ENCODE data around the gene DPH6.
"Not testable (repeated sequence)": the region's sequence is repeated elsewhere in the genome, so short reads cannot be mapped to it uniquely, and the experiment has no call there.

The DPH6 gene, protein sequence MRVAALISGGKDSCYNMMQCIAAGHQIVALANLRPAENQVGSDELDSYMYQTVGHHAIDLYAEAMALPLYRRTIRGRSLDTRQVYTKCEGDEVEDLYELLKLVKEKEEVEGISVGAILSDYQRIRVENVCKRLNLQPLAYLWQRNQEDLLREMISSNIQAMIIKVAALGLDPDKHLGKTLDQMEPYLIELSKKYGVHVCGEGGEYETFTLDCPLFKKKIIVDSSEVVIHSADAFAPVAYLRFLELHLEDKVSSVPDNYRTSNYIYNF

GRCh38 chr15:35545824-35546510 is at the start of gene DPH6:
DPH6 (minus strand) TSS chr15:35546165; CDS start chr15:35546141, 24 bp downstream.
- ATAC-seq: peak; percentile 95
- TF ChIP-seq TSHZ2 (CRISPR knock-in tag; IDR thresholded peaks at IDR 0.05) (0 out of 2 replicates have a peak, but pooled peaks have one; percentile 32), ZNF70 (CRISPR knock-in tag; IDR thresholded peaks at IDR 0.05) (peak; percentile 7; the same call in 1 of the 2 replicates), CSDC2 (CRISPR knock-in tag; IDR thresholded peaks at IDR 0.05) (0 out of 2 replicates have a peak, but pooled peaks have one; percentile 11), TCF4 (CRISPR knock-in tag; IDR thresholded peaks at IDR 0.05; ENCODE audit: borderline replicate concordance) (no peak), ZFP3 (CRISPR knock-in tag; IDR thresholded peaks at IDR 0.05) (peak; percentile 30; the same call in 1 of the 2 replicates), BACH2 (CRISPR knock-in tag; IDR thresholded peaks at IDR 0.05; ENCODE audit: borderline replicate concordance) (no peak)

- ATAC-seq: no peak
- no peak for TF ChIP-seq ZFP3 (CRISPR knock-in tag; IDR thresholded peaks at IDR 0.05)
- TF ChIP-seq PPARA (CRISPR knock-in tag; IDR thresholded peaks at IDR 0.05; ENCODE audit: borderline replicate concordance): no peak
- no peak for TF ChIP-seq SNAI2 (CRISPR knock-in tag; IDR thresholded peaks at IDR 0.05)
- no peak for TF ChIP-seq ZNF8 (CRISPR knock-in tag; IDR thresholded peaks at IDR 0.05)
- no peak for TF ChIP-seq ZFP30 (CRISPR knock-in tag; IDR thresholded peaks at IDR 0.05)
- TF ChIP-seq BACH2 (CRISPR knock-in tag; IDR thresholded peaks at IDR 0.05; ENCODE audit: borderline replicate concordance): no peak
- TF ChIP-seq ZNF70 (CRISPR knock-in tag; IDR thresholded peaks at IDR 0.05): no peak
- no peak for TF ChIP-seq GLIS3 (CRISPR knock-in tag; IDR thresholded peaks at IDR 0.05)
- TF ChIP-seq RARB (CRISPR knock-in tag; IDR thresholded peaks at IDR 0.05): no peak
- TF ChIP-seq, protein P1, sequence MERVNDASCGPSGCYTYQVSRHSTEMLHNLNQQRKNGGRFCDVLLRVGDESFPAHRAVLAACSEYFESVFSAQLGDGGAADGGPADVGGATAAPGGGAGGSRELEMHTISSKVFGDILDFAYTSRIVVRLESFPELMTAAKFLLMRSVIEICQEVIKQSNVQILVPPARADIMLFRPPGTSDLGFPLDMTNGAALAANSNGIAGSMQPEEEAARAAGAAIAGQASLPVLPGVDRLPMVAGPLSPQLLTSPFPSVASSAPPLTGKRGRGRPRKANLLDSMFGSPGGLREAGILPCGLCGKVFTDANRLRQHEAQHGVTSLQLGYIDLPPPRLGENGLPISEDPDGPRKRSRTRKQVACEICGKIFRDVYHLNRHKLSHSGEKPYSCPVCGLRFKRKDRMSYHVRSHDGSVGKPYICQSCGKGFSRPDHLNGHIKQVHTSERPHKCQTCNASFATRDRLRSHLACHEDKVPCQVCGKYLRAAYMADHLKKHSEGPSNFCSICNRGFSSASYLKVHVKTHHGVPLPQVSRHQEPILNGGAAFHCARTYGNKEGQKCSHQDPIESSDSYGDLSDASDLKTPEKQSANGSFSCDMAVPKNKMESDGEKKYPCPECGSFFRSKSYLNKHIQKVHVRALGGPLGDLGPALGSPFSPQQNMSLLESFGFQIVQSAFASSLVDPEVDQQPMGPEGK (CRISPR knock-in tag; IDR thresholded peaks at IDR 0.05; ENCODE audit: borderline replicate concordance): no peak
- no peak for TF ChIP-seq ESRRG (CRISPR knock-in tag; IDR thresholded peaks at IDR 0.05)
- TF ChIP-seq CREB5 (CRISPR knock-in tag; IDR thresholded peaks at IDR 0.05; ENCODE audit: low read depth): no peak
Observed at GRCh38 chr15:35595656-35596055, 49.7 kb upstream of the DPH6 start.

GRCh38 chr15:35591987-35592386 is 46.0 kb upstream of the DPH6 start:
- not testable (repeated sequence) for ATAC-seq

DNA sequence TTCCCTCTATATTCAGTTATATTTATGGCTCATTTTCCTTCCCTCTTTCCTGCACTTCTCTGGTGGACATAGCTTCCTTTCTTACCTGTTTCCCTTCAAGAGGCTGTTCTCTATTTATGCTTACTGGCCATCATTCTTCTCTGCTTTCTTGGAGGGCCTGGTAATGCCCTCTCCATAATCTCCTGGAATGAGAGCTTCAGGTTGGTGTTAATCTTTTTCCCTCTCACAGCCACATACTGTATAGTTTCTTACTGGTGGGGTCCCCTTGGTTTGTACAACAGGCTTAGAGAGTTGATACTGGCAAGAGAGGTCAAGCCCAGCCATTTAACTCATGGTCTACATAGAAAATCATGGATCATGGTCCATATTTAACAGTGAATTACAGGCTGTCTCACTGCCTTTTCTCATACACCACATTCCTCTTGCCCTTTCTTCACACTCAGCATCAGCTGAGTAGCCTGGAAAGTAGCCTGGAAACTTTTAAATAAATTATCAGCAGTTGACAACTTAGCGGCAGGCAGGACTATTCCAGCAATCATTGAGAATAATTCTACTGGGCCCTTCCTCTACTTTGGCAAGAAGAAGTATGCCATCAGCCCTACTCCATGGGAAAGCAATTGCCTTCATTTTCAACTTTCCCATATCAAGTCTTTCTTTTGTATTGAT is 38.0 kb upstream of the DPH6 start:
- ATAC-seq: no peak
- TF ChIP-seq BACH2 (CRISPR knock-in tag; IDR thresholded peaks at IDR 0.05; ENCODE audit: borderline replicate concordance): no peak
- no peak for TF ChIP-seq TOX (CRISPR knock-in tag; IDR thresholded peaks at IDR 0.05; ENCODE audit: borderline replicate concordance)
- no peak for TF ChIP-seq TCF4 (CRISPR knock-in tag; IDR thresholded peaks at IDR 0.05; ENCODE audit: borderline replicate concordance)
- no peak for TF ChIP-seq ZNF565 (CRISPR knock-in tag; conservative IDR thresholded peaks at IDR 0.05; ENCODE audit: low read depth)
- TF ChIP-seq GLIS3 (CRISPR knock-in tag; IDR thresholded peaks at IDR 0.05): no peak
- TF ChIP-seq PPARA (CRISPR knock-in tag; IDR thresholded peaks at IDR 0.05; ENCODE audit: borderline replicate concordance): no peak
- no peak for TF ChIP-seq ZNF8 (CRISPR knock-in tag; IDR thresholded peaks at IDR 0.05)
- TF ChIP-seq CSRNP3 (CRISPR knock-in tag; IDR thresholded peaks at IDR 0.05): no peak
- no peak for TF ChIP-seq ZNF70 (CRISPR knock-in tag; IDR thresholded peaks at IDR 0.05)
- TF ChIP-seq ZFP30 (CRISPR knock-in tag; IDR thresholded peaks at IDR 0.05): no peak
- TF ChIP-seq ESRRG (CRISPR knock-in tag; IDR thresholded peaks at IDR 0.05): no peak
- no peak for TF ChIP-seq ZC3H10 (CRISPR knock-in tag; IDR thresholded peaks at IDR 0.05)
